A549 (cell line): ENCODE measurements around the gene HP. TPM values are rescaled to one million over a fixed set of nuclear protein-coding genes. Genes with fewer than 3 reads are reported as not detected.

ENCODE experiments used
- ATAC-seq, 2 experiments: fragments of 200-7000 bp in 1 of 2; fragments of >200 bp in 1 of 2; cut with Nextera tagmentation in 1 of 2; cut with Tn5 transposase in 1 of 2; 3 replicates each; pipeline versions ENCODE4 v1.8.0 to v1.9.1; 2018 to 2020; ENCODE audit warnings: mild to moderate bottlenecking in 1 of 2, moderate library complexity in 1 of 2
- CTCF ChIA-PET: fragments of 300-600 bp; sonication (Branson Sonifier 250); formaldehyde crosslinking; extraction: SDS; loops from one replicate; lab custom pipeline; 2021; ENCODE audit warnings: antibody characterized with exemption, inconsistent platforms; lab: Yijun Ruan, JAX
- POLR2A ChIA-PET: fragments of 350-600 bp; formaldehyde crosslinking; extraction: SDS; loops from one replicate; lab custom pipeline; 2021; ENCODE audit warnings: antibody characterized with exemption, inconsistent platforms; lab: Yijun Ruan, JAX
- DNase-seq, 2 experiments: peaks; one replicate each; pipeline versions ENCODE4 v3.0.0 to v3.0.0-alpha.2; 2011 to 2016; ENCODE audit warnings: low read depth in 1 of 2, low spot score in 1 of 2
- FAIRE-seq: peaks from 2 replicates; lab custom pipeline; 2011; peaks lifted over from hg19 to GRCh38; lab: Jason Lieb, UNC
- H3K27ac ChIP-seq, 2 experiments: fragments of >200 bp; sonication (Bioruptor Twin); formaldehyde crosslinking; 3 replicates each; pipeline ENCODE4 v1.5.1; 2016 to 2017
- H3K4me1 ChIP-seq: fragments of >200 bp; sonication (Bioruptor Twin); formaldehyde crosslinking; 3 replicates; pipeline ENCODE4 v1.6.1; 2016
- H3K4me2 ChIP-seq: fragments of >200 bp; sonication (Bioruptor Twin); formaldehyde crosslinking; 3 replicates; pipeline ENCODE4 v1.6.1; 2016
- H3K4me3 ChIP-seq: fragments of >200 bp; sonication (Bioruptor Twin); formaldehyde crosslinking; 3 replicates; pipeline ENCODE4 v1.5.1; 2016
- H3K9me3 ChIP-seq: fragments of >200 bp; sonication (Bioruptor Twin); formaldehyde crosslinking; 3 replicates; pipeline ENCODE4 v1.6.1; 2016
- ATOH8 ChIP-seq: fragments of 250-450 bp; sonication (Bioruptor Pico); IDR thresholded peaks from 2 replicates; pipeline ENCODE4 v1.5.0; 2020; ENCODE audit warnings: low read depth, mild to moderate bottlenecking, moderate library complexity
- CBX2 ChIP-seq: fragments of 200-600 bp; sonication (generic); IDR thresholded peaks from 2 replicates; pipeline ENCODE4 v1.6.1; 2016; ENCODE audit warnings: low read depth, mild to moderate bottlenecking, borderline replicate concordance
- CBX8 ChIP-seq: fragments of 200-600 bp; sonication (generic); IDR thresholded peaks from 2 replicates; pipeline ENCODE4 v1.6.1; 2016
- CHD2 ChIP-seq: fragments of 150-350 bp; IDR thresholded peaks from 2 replicates; pipeline ENCODE4 v1.6.1; 2014; ENCODE audit warnings: low read length; ENCODE audit not compliant: partially characterized antibody
- EP300 ChIP-seq, 2 experiments: fragments of >200 bp; sonication (Bioruptor Twin); formaldehyde crosslinking; IDR thresholded peaks; 2 replicates in 1 of 2; 3 replicates in 1 of 2; pipeline ENCODE4 v1.6.1; 2016 to 2017
- FOSL2 ChIP-seq, 2 experiments: fragments of 450-650 bp in 1 of 2; fragments of >200 bp in 1 of 2; sonication (Bioruptor Twin) in 1 of 2; formaldehyde crosslinking; IDR thresholded peaks; 2 replicates each; pipeline versions ENCODE4 v1.5.0 to v1.6.1; 2016 to 2020; ENCODE audit warnings: mild to moderate bottlenecking in 1 of 2, moderate library complexity in 1 of 2
- GATA3 ChIP-seq: IDR thresholded peaks from 2 replicates; pipeline ENCODE4 v1.6.1; 2012; ENCODE audit warnings: borderline replicate concordance
- HDAC2 ChIP-seq: fragments of 200-600 bp; sonication (generic); IDR thresholded peaks from 2 replicates; pipeline ENCODE4 v1.6.1; 2016
- HEYL ChIP-seq: fragments of 250-450 bp; sonication (Bioruptor Pico); IDR thresholded peaks from 2 replicates; pipeline ENCODE4 v1.8.0; 2021; ENCODE audit warnings: mild to moderate bottlenecking, moderate library complexity
- HMGXB4 ChIP-seq: fragments of 250-450 bp; sonication (Bioruptor Pico); IDR thresholded peaks from 2 replicates; pipeline ENCODE4 v1.5.0; 2021; ENCODE audit warnings: mild to moderate bottlenecking, moderate library complexity, borderline replicate concordance
- HOXB13 ChIP-seq: fragments of 250-450 bp; sonication (Bioruptor Pico); IDR thresholded peaks from 2 replicates; pipeline ENCODE4 v1.5.0; 2020; ENCODE audit warnings: low read depth, mild to moderate bottlenecking, moderate library complexity
- MAZ ChIP-seq: fragments of 150-350 bp; IDR thresholded peaks from 2 replicates; pipeline ENCODE4 v1.6.1; 2014; ENCODE audit warnings: antibody characterized with exemption, low read depth, low read length, borderline replicate concordance
- NPAS2 ChIP-seq: fragments of 250-450 bp; sonication (Bioruptor Pico); IDR thresholded peaks from 2 replicates; pipeline ENCODE4 v1.8.0; 2022; ENCODE audit warnings: mild to moderate bottlenecking, moderate library complexity, borderline replicate concordance
- PHF8 ChIP-seq: fragments of 200-600 bp; sonication (generic); IDR thresholded peaks from 2 replicates; pipeline ENCODE4 v1.6.1; 2016; ENCODE audit warnings: low read depth, mild to moderate bottlenecking, antibody characterized with exemption, moderate library complexity, borderline replicate concordance
- RAD21 ChIP-seq, 2 experiments: fragments of >200 bp in 1 of 2; sonication (Bioruptor Twin) in 1 of 2; formaldehyde crosslinking in 1 of 2; IDR thresholded peaks in 1 of 2; conservative IDR thresholded peaks in 1 of 2; 2 replicates in 1 of 2; 3 replicates in 1 of 2; pipeline ENCODE4 v1.6.1; 2012 to 2018; ENCODE audit warnings: inconsistent platforms in 1 of 2
- RARB ChIP-seq: fragments of 250-450 bp; sonication (Bioruptor Pico); IDR thresholded peaks from 2 replicates; pipeline ENCODE4 v1.8.0; 2021; ENCODE audit warnings: mild to moderate bottlenecking, moderate library complexity
- RNF2 ChIP-seq: fragments of 200-600 bp; sonication (generic); IDR thresholded peaks from 2 replicates; pipeline ENCODE4 v1.6.1; 2016; ENCODE audit warnings: low read depth, mild to moderate bottlenecking, antibody characterized with exemption, moderate library complexity, borderline replicate concordance
- SMC3 ChIP-seq: fragments of >200 bp; sonication (Bioruptor Twin); formaldehyde crosslinking; IDR thresholded peaks from 3 replicates; pipeline ENCODE4 v1.6.1; 2018; ENCODE audit warnings: inconsistent platforms
- ZC3H11A ChIP-seq: fragments of 450-650 bp; IDR thresholded peaks from 2 replicates; pipeline ENCODE4 v1.6.1; 2014; ENCODE audit warnings: antibody characterized with exemption, mild to moderate bottlenecking
- ZSCAN20 ChIP-seq: fragments of 250-450 bp; sonication (Bioruptor Pico); IDR thresholded peaks from 2 replicates; pipeline ENCODE4 v1.8.0; 2022; ENCODE audit warnings: mild to moderate bottlenecking, moderate library complexity
- WGBS: methylation state at CpG from one replicate; pipeline ENCODE4 v1.1.6; 2017; ENCODE audit errors: missing lambda C conversion rate; 5-methylcytosine and 5-hydroxymethylcytosine counted together
- polyA plus RNA-seq, 4 experiments: library from polyadenylated mRNA; depleted of rRNA in 3 of 4; stranded (reverse); fragments of >200 nt; fragmentation: RNase III in 1 of 4; extraction: RNeasy Plus Mini Kit Qiagen cat#74134 plus additional on column Dnase treatment in 1 of 4; gene quantifications; 2 replicates in 3 of 4; 3 replicates in 1 of 4; pipeline ENCODE4 v1.2.3, GENCODE V29; 2011 to 2017
- TF ChIP-seq, protein P1 (sequence below): fragments of 150-350 bp; IDR thresholded peaks from 2 replicates; pipeline ENCODE4 v1.6.1; 2014; ENCODE audit warnings: low read depth, mild to moderate bottlenecking, low read length
- TF ChIP-seq, protein P2 (sequence below): fragments of >200 bp; sonication (Bioruptor Twin); formaldehyde crosslinking; IDR thresholded peaks from 3 replicates; pipeline ENCODE4 v1.5.1; 2016

HP gene
- polyA plus RNA-seq, 2 of the 4 experiments (the other 2 are of a cell fraction) = 0.23 TPM; not detected in 1

GRCh38 chr16:72043539-72043938 lies 10.8 kb upstream of the HP start:
- CTCF ChIA-PET = no interaction called here
- H3K4me1 ChIP-seq = no peaks in the 10 kb centered on the region
- DNase-seq (no peak), ATAC-seq (no peak), FAIRE-seq (no peak)
- TF ChIP-seq RAD21 (conservative IDR thresholded peaks at IDR 0.05 in 1 of 2, IDR thresholded peaks at IDR 0.05 in 1 of 2) = no peak
- TF ChIP-seq SMC3 = no peak
- no peak for TF ChIP-seq PHF8
- no peak for TF ChIP-seq ATOH8 (CRISPR knock-in tag)
- TF ChIP-seq, protein P1, sequence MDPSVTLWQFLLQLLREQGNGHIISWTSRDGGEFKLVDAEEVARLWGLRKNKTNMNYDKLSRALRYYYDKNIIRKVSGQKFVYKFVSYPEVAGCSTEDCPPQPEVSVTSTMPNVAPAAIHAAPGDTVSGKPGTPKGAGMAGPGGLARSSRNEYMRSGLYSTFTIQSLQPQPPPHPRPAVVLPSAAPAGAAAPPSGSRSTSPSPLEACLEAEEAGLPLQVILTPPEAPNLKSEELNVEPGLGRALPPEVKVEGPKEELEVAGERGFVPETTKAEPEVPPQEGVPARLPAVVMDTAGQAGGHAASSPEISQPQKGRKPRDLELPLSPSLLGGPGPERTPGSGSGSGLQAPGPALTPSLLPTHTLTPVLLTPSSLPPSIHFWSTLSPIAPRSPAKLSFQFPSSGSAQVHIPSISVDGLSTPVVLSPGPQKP = no peak
- 75% methylated on average over 1 of the region's 1 CpG for WGBS
- POLR2A ChIA-PET = no interaction called here
- H3K4me2 ChIP-seq = no peak overlapping the region
- H3K4me3 ChIP-seq = no peak overlapping the region
- no peak overlapping the region for H3K27ac ChIP-seq
- no peaks in the 10 kb centered on the region for H3K9me3 ChIP-seq

- no peak overlapping the region for H3K4me3 ChIP-seq
- FAIRE-seq (no peak), DNase-seq (no peak), ATAC-seq (no peak)
- TF ChIP-seq, protein P2, sequence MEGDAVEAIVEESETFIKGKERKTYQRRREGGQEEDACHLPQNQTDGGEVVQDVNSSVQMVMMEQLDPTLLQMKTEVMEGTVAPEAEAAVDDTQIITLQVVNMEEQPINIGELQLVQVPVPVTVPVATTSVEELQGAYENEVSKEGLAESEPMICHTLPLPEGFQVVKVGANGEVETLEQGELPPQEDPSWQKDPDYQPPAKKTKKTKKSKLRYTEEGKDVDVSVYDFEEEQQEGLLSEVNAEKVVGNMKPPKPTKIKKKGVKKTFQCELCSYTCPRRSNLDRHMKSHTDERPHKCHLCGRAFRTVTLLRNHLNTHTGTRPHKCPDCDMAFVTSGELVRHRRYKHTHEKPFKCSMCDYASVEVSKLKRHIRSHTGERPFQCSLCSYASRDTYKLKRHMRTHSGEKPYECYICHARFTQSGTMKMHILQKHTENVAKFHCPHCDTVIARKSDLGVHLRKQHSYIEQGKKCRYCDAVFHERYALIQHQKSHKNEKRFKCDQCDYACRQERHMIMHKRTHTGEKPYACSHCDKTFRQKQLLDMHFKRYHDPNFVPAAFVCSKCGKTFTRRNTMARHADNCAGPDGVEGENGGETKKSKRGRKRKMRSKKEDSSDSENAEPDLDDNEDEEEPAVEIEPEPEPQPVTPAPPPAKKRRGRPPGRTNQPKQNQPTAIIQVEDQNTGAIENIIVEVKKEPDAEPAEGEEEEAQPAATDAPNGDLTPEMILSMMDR = no peak
- TF ChIP-seq RARB (CRISPR knock-in tag) = no peak
- TF ChIP-seq ZC3H11A = no peak
- no peak for TF ChIP-seq FOSL2 (IDR thresholded peaks at IDR 0.05)
- no peak for TF ChIP-seq FOSL2 (CRISPR knock-in tag; IDR thresholded peaks at IDR 0.05)
- TF ChIP-seq EP300 (IDR thresholded peaks at IDR 0.05) = no peak
- TF ChIP-seq RNF2 = no peak
- no peak for TF ChIP-seq NPAS2
- TF ChIP-seq ZSCAN20 (CRISPR knock-in tag) = no peak
- TF ChIP-seq ATOH8 (CRISPR knock-in tag) = no peak
- POLR2A ChIA-PET = no interaction called here
- H3K4me2 ChIP-seq = no peak overlapping the region
- no peaks in the 10 kb centered on the region for H3K4me1 ChIP-seq
- no peak overlapping the region for H3K27ac ChIP-seq
- H3K9me3 ChIP-seq = no peaks in the 10 kb centered on the region; the same call in 2 of the 3 replicates
- CTCF ChIA-PET = no interaction called here
- 30% methylated on average over 6 of the region's 6 CpGs for WGBS
Observed at GRCh38 chr16:72044296-72044695, 10.0 kb upstream of the HP start.

GRCh38 chr16:72044825-72045359 lies 9.4 kb upstream of the HP start:
- DNase-seq = no peak
- no peak for ATAC-seq
- ChIA-PET POLR2A (no interaction called here), CTCF (interaction anchor here (0.6 kb wide), 1 partner anchor 288 kb away, joined by 5 read pairs; no protein-coding TSS in a partner anchor)
- Histone ChIP-seq H3K4me3 (no peak overlapping the region), H3K9me3 (no peaks in the 10 kb centered on the region; the same call in 2 of the 3 replicates), H3K27ac (no peak overlapping the region), H3K4me2 (no peak overlapping the region), H3K4me1 (no peaks in the 10 kb centered on the region)
- FAIRE-seq = no peak
- no peak for TF ChIP-seq HEYL
- no peak for TF ChIP-seq HDAC2
- no peak for TF ChIP-seq MAZ
- TF ChIP-seq, protein P2 = no peak
- TF ChIP-seq RARB (CRISPR knock-in tag) = no peak
- TF ChIP-seq HOXB13 (CRISPR knock-in tag) = no peak
- TF ChIP-seq CBX8 = no peak
- no peak for TF ChIP-seq CBX2
- TF ChIP-seq GATA3 = no peak
- no peak for TF ChIP-seq HMGXB4 (CRISPR knock-in tag)
- TF ChIP-seq SMC3 = no peak
- TF ChIP-seq PHF8 = no peak
- no peak for TF ChIP-seq CHD2
- 32% methylated on average over 2 of the region's 2 CpGs for WGBS
